Measurements from ENCODE around the gene NRG2. TPM values are rescaled to one million over a fixed set of nuclear protein-coding genes. Genes with fewer than 3 reads are reported as not detected.

The NRG2 gene
- total and polyA plus RNA-seq, 4 donors, result 0.81 to 1.3 (median 1.2) TPM; not detected in 1

DNA sequence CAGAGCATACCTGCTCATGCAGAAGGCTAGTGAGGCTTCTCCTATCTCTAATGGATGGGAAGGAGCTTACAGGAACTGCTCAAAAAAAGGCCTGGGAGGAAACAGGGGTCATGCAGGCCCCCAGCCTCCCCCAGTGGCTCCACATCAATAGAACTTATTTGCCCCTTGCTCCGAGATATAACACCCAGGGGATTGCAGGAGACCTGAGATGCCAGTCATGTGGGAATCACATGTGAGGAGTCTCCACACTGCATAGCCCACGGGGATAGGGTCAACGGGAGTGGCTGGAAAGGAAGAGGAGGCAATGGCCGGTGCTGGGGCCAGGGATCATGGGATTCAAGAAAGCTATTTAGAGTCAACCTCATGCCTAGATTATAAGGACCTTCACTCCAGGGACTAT is 76.2 kb downstream of the NRG2 start:
- Histone ChIP-seq H3K36me3 (ENCODE audit: control insufficient read depth in 1 of 2, insufficient read depth in 2 of 2, low read length in 1 of 2) (no peaks in the 10 kb centered on the region), H3K4me1 (ENCODE audit: control insufficient read depth in 1 of 2, insufficient read depth in 2 of 2, low read length in 2 of 2) (peaks cover 0 to 1% of the 10 kb centered on the region in 2 donors), H3K27ac (ENCODE audit: low read depth in 1 of 2, low read length in 2 of 2) (no peak overlapping the region), H3K27me3 (ENCODE audit: control insufficient read depth in 1 of 2, insufficient read depth in 2 of 2, low read length in 1 of 2) (no peaks in the 10 kb centered on the region), H3K9me3 (ENCODE audit: control insufficient read depth, low read length) (no peaks in the 10 kb centered on the region), H3K4me3 (ENCODE audit: low read length in 2 of 2) (no peak overlapping the region)
- WGBS, 2 donors, result 95 to 98% methylated on average over 4 of the region's 4 CpGs
- no peak for DNase-seq
- intact Hi-C loops (cut with DNase I), result loop anchor here in 1 of 2 donors (5.0 kb wide), 1 partner anchor 105 kb away; no protein-coding TSS in a partner anchor
- no peak for ATAC-seq (ENCODE audit: low FRiP score)

DNA sequence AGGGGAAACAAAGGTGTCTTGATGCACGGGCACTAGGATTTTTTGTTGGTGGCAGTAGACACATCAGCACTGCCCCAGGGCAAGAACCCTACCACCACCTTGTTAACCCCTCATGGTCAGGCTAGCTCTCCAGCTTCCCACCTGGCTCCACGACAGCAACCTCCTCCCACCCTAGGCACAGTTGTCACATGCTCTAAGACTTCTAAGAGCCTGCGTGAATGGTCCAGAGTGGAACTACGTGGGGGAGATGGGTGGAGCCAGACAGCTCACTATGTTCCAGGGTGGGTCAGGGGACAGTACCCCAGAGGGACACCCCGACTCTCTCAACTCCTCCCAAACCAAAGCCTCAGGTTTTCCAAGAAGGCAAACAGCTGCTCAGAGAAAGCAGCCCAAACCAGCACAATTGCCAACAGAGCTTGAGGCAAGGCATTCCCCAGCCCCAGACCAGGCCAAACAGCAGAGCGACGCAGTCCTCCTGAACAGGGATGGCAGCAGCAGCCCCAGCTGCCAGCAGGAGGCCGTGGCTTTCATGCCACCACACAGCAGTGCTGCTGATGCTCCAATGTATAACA is 78.0 kb downstream of the NRG2 start:
- intact Hi-C loops (cut with DNase I), result loop anchor here in 1 of 2 donors (5.0 kb wide), 1 partner anchor 103 kb away; no protein-coding TSS in a partner anchor
- Histone ChIP-seq H3K4me3 (ENCODE audit: low read length in 2 of 2) (no peak overlapping the region), H3K9me3 (ENCODE audit: control insufficient read depth, low read length) (no peaks in the 10 kb centered on the region), H3K27ac (ENCODE audit: low read depth in 1 of 2, low read length in 2 of 2) (no peak overlapping the region), H3K4me1 (ENCODE audit: control insufficient read depth in 1 of 2, insufficient read depth in 2 of 2, low read length in 2 of 2) (peaks cover 0 to 1% of the 10 kb centered on the region in 2 donors), H3K27me3 (ENCODE audit: control insufficient read depth in 1 of 2, insufficient read depth in 2 of 2, low read length in 1 of 2) (no peaks in the 10 kb centered on the region), H3K36me3 (ENCODE audit: control insufficient read depth in 1 of 2, insufficient read depth in 2 of 2, low read length in 1 of 2) (no peaks in the 10 kb centered on the region)
- no peak for ATAC-seq (ENCODE audit: low FRiP score)
- WGBS, 2 donors, result 87 to 88% methylated on average over 8 of the region's 8 CpGs
- no peak for DNase-seq

DNA sequence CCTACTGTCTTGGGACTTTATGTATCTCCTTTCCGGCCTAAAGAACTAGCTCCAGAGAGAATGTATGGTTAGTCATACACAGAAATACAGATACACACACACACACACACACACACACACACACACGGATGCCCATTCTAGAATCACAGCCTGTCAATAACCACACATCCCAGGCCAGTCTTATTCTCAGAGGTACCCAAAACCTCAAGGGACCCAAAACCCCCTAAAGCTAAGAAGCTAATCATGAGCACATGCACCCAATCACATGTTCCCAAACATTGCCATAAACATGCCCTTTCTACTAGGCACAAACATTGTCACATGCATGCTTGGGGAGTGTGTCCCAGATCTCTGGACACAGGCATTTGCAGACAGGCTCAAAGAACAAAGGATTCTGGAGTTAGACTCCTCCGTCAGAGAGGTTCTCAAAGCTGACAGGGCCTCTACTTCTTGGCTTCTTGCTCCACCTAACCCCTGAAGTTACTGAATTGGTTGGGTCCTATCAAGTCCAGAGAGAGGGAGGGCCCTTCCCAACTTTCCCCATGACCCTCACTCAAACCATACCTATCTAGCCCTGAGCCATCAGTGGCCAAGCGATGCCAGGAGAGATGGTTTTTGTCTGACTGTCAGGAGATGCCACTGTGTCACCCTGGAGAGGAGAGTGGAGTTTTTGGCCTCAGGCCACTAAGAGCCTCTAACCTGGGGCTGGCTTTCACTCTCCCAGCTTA is 78.7 kb downstream of the NRG2 start:
- Histone ChIP-seq H3K36me3 (ENCODE audit: control insufficient read depth in 1 of 2, insufficient read depth in 2 of 2, low read length in 1 of 2) (no peaks in the 10 kb centered on the region), H3K4me1 (ENCODE audit: control insufficient read depth in 1 of 2, insufficient read depth in 2 of 2, low read length in 2 of 2) (peaks cover 0 to 1% of the 10 kb centered on the region in 2 donors), H3K4me3 (ENCODE audit: low read length in 2 of 2) (no peak overlapping the region), H3K9me3 (ENCODE audit: control insufficient read depth, low read length) (no peaks in the 10 kb centered on the region), H3K27ac (ENCODE audit: low read depth in 1 of 2, low read length in 2 of 2) (no peak overlapping the region), H3K27me3 (ENCODE audit: control insufficient read depth in 1 of 2, insufficient read depth in 2 of 2, low read length in 1 of 2) (no peaks in the 10 kb centered on the region)
- intact Hi-C loops (cut with DNase I), result no loop called here
- no peak for ATAC-seq (ENCODE audit: low FRiP score)
- DNase-seq, result no peak
- WGBS, 2 donors, result 88 to 92% methylated on average over 4 of the region's 4 CpGs

DNA sequence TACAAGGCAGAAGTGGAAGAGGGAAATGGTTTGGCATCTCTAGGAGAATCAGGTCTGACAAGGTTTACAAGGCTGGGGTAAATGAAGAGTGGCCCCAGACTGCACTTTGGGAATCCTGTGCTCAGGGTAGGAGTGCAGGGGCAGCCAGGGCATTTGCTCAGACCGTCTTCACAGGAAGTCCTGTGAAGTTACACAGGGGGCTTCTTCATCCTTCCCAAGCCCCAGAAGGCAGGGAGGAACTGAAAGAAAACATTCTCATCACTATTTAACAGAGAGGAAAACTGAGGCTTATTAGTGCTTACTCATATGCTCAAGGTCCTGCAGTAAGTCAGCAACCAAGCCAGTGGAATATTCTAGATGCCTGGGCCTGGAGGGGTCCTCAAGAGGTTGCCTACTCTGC is 80.7 kb downstream of the NRG2 start:
- no peaks in the 10 kb centered on the region for H3K4me1 ChIP-seq (ENCODE audit: control insufficient read depth in 1 of 2, insufficient read depth in 2 of 2, low read length in 2 of 2)
- no peak for DNase-seq
- no peaks in the 10 kb centered on the region for H3K27me3 ChIP-seq (ENCODE audit: control insufficient read depth in 1 of 2, insufficient read depth in 2 of 2, low read length in 1 of 2)
- no peaks in the 10 kb centered on the region for H3K9me3 ChIP-seq (ENCODE audit: control insufficient read depth, low read length)
- intact Hi-C loops (cut with DNase I), result no loop called here
- no peak overlapping the region for H3K27ac ChIP-seq (ENCODE audit: low read depth in 1 of 2, low read length in 2 of 2)
- 87 to 96% methylated on average over 1 of the region's 1 CpG for WGBS, 2 donors
- H3K36me3 ChIP-seq (ENCODE audit: control insufficient read depth in 1 of 2, insufficient read depth in 2 of 2, low read length in 1 of 2), result no peaks in the 10 kb centered on the region
- no peak overlapping the region for H3K4me3 ChIP-seq (ENCODE audit: low read length in 2 of 2)
- no peak for ATAC-seq (ENCODE audit: low FRiP score)

DNA sequence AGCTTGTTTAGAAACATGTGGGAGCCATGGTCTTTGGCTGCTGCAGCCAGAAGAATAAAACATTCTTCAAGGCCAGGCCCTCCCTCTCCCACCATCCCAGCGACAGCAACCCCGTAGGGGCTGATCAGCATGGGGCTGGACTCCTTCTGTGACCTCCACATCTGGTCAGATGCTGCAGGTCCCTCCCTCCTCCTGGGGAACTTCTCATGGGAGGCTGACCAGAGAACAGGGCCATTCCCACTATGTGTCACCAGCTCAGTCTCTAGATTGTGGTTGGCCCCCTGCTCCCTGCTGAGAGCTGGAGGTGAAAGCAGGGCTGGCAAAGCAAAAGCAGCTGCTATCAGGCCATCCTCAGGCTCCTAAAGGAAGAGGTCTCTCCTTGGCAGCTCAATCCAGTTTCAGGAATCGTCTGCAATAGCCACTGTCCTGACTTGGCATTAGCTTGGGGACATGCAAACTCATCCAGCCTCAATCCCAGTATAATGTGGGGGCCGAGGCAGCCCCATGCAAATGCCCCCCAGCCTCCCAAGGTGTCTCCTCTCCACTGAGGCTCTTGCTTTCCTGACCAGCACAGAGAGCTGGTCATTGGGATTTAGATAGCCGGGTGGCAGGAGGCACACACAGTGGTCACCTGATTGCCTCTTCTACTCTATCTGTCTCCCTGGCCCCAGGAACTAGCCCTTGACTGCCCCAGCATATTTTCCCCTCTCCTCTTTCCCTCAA is 81.5 kb downstream of the NRG2 start:
- ATAC-seq (ENCODE audit: low FRiP score) (no peak), DNase-seq (no peak)
- no peak overlapping the region for H3K4me3 ChIP-seq (ENCODE audit: low read length in 2 of 2)
- intact Hi-C loops (cut with DNase I), result no loop called here
- H3K27ac ChIP-seq (ENCODE audit: low read depth in 1 of 2, low read length in 2 of 2), result no peak overlapping the region
- H3K4me1 ChIP-seq (ENCODE audit: control insufficient read depth in 1 of 2, insufficient read depth in 2 of 2, low read length in 2 of 2), result no peaks in the 10 kb centered on the region
- 81 to 85% methylated on average over 5 of the region's 5 CpGs for WGBS, 2 donors
- H3K27me3 ChIP-seq (ENCODE audit: control insufficient read depth in 1 of 2, insufficient read depth in 2 of 2, low read length in 1 of 2), result no peaks in the 10 kb centered on the region
- no peaks in the 10 kb centered on the region for H3K9me3 ChIP-seq (ENCODE audit: control insufficient read depth, low read length)
- H3K36me3 ChIP-seq (ENCODE audit: control insufficient read depth in 1 of 2, insufficient read depth in 2 of 2, low read length in 1 of 2), result no peaks in the 10 kb centered on the region

DNA sequence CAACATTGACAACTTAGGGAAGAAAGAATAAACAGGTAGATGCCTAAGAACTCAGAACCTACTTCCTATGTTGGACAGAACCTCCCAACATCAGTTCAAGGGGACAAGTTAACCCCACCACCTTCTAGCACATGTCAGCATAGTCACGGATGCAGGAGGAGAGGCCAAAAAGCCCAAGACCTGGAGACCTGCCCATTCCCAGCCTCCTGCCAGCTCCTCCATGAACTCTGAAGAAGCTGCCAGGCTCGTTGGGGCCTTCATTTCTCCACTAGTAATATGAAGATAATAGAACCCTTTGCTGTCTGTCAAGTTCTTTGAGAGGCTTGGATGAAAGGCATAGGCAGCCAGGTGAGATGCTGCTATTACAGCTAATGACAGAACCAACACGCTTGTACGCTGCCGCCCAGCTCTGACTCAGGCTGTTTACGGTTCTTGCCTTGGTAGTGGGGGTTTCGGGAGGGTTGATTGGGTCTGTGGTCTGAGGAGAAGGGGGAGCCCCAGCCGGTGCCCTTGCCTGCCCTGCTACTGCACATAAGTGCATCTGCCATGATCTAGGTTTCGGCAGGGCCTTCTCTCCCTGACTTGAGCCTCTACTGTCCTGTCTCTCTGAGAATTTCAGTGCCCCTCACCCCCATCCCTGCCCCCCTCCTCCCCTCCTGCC is 82.2 kb downstream of the NRG2 start:
- intact Hi-C loops (cut with DNase I), result no loop called here
- Histone ChIP-seq H3K27ac (ENCODE audit: low read depth in 1 of 2, low read length in 2 of 2) (no peak overlapping the region), H3K4me3 (ENCODE audit: low read length in 2 of 2) (no peak overlapping the region), H3K4me1 (ENCODE audit: control insufficient read depth in 1 of 2, insufficient read depth in 2 of 2, low read length in 2 of 2) (no peaks in the 10 kb centered on the region), H3K9me3 (ENCODE audit: control insufficient read depth, low read length) (no peaks in the 10 kb centered on the region), H3K27me3 (ENCODE audit: control insufficient read depth in 1 of 2, insufficient read depth in 2 of 2, low read length in 1 of 2) (no peaks in the 10 kb centered on the region), H3K36me3 (ENCODE audit: control insufficient read depth in 1 of 2, insufficient read depth in 2 of 2, low read length in 1 of 2) (no peaks in the 10 kb centered on the region)
- DNase-seq, result no peak
- WGBS, 2 donors, result 76 to 80% methylated on average over 9 of the region's 9 CpGs
- no peak for ATAC-seq (ENCODE audit: low FRiP score)

DNA sequence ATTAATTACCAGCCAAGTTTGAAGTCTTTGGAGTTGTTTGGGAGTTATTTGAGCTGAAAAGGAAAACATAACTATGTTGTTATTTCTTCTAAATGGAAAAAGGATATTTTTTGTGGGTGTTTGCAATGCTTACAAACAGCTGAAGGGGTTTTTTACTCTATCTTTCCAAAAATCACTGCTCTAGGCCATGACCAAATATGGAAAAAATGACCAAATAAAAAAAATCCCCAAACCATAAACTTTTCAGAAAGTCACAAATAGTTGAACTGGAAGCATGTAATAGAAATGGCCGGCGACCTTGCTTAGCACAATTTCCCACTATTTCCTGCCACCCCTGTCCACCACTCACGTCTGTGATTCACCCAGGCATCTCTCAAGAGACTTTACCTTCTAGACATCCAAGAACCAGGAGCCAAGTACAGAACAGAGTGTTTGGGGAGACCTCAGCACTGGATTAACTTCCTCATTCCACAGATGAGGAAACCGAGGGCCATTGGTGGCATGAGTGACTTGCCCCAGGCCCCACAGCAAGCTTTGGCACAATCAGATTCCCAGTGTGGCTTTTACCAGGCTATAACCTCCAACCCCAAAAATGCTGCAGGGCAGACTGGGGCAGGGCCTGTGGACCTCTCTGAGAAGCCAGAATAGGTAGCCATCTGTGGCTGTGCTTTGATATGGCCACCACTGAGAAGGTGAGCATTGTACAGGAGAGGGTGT is 84.5 kb downstream of the NRG2 start:
- no peak overlapping the region for H3K27ac ChIP-seq (ENCODE audit: low read depth in 1 of 2, low read length in 2 of 2)
- H3K27me3 ChIP-seq (ENCODE audit: control insufficient read depth in 1 of 2, insufficient read depth in 2 of 2, low read length in 1 of 2), result no peaks in the 10 kb centered on the region
- H3K36me3 ChIP-seq (ENCODE audit: control insufficient read depth in 1 of 2, insufficient read depth in 2 of 2, low read length in 1 of 2), result no peaks in the 10 kb centered on the region
- ATAC-seq (ENCODE audit: low FRiP score), result no peak
- no peak overlapping the region for H3K4me3 ChIP-seq (ENCODE audit: low read length in 2 of 2)
- DNase-seq, result no peak
- WGBS, 2 donors, result 87 to 88% methylated on average over 4 of the region's 4 CpGs
- H3K9me3 ChIP-seq (ENCODE audit: control insufficient read depth, low read length), result no peaks in the 10 kb centered on the region
- H3K4me1 ChIP-seq (ENCODE audit: control insufficient read depth in 1 of 2, insufficient read depth in 2 of 2, low read length in 2 of 2), result no peaks in the 10 kb centered on the region
- intact Hi-C loops (cut with DNase I), result no loop called here

DNA sequence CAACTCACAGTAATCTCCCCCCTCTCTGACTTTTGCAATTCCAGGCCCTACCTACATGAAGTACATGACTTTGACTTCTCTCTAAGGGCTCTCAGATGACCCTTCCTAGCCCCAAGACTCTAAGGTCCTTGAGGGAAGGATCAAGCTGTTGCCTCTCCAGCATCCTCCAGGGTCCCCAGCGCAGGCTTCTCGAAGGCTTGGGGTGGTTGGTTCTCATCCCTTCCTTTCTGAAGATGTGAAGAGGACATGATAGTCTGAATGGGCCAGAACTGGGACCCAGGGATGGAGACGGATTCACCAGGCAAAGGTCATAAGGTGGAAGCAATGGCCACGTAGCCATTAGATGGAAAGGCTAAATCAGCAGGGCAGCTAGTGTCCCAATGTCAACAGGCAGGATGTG is 86.8 kb downstream of the NRG2 start:
- DNase-seq (no peak), ATAC-seq (ENCODE audit: low FRiP score) (no peak)
- no peaks in the 10 kb centered on the region for H3K9me3 ChIP-seq (ENCODE audit: control insufficient read depth, low read length)
- 95 to 96% methylated on average over 4 of the region's 4 CpGs for WGBS, 2 donors
- intact Hi-C loops (cut with DNase I), result no loop called here
- H3K36me3 ChIP-seq (ENCODE audit: control insufficient read depth in 1 of 2, insufficient read depth in 2 of 2, low read length in 1 of 2), result no peaks in the 10 kb centered on the region
- no peaks in the 10 kb centered on the region for H3K4me1 ChIP-seq (ENCODE audit: control insufficient read depth in 1 of 2, insufficient read depth in 2 of 2, low read length in 2 of 2)
- H3K27me3 ChIP-seq (ENCODE audit: control insufficient read depth in 1 of 2, insufficient read depth in 2 of 2, low read length in 1 of 2), result no peaks in the 10 kb centered on the region
- no peak overlapping the region for H3K4me3 ChIP-seq (ENCODE audit: low read length in 2 of 2)
- no peak overlapping the region for H3K27ac ChIP-seq (ENCODE audit: low read depth in 1 of 2, low read length in 2 of 2)
